ENCODE measurements around the gene SYTL5.
"Not testable (repeated sequence)": the region's sequence is repeated elsewhere in the genome, so short reads cannot be mapped to it uniquely, and the experiment has no call there.

The SYTL5 gene

DNA sequence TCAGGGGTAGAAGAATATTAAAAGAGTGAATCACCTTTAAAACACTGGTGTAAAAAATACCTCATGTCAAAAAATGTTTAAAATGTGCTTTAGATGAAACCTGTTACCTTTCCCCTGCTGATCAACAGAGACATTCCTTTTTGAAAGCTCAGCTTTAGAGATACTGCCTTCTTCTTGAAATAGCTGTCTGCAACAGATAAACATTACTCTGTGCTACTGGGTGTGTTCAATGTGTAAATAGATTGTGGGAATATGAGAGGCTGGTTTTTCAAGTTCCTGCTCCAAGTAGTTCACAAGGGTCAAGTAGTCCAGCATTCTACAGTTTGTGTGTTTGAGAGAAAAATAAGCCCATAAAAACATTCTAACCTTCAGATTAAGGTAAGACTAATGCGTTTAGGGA is at the start of gene SYTL5:
SYTL5 (plus strand) TSS at position 263 of the 400 bp plus-strand sequence. CDS start 27,337 bp downstream, outside the sequence.
- in situ Hi-C loops (cut with HindIII; ENCODE audit: low sequenced_read_pairs), result no loop called here

DNA sequence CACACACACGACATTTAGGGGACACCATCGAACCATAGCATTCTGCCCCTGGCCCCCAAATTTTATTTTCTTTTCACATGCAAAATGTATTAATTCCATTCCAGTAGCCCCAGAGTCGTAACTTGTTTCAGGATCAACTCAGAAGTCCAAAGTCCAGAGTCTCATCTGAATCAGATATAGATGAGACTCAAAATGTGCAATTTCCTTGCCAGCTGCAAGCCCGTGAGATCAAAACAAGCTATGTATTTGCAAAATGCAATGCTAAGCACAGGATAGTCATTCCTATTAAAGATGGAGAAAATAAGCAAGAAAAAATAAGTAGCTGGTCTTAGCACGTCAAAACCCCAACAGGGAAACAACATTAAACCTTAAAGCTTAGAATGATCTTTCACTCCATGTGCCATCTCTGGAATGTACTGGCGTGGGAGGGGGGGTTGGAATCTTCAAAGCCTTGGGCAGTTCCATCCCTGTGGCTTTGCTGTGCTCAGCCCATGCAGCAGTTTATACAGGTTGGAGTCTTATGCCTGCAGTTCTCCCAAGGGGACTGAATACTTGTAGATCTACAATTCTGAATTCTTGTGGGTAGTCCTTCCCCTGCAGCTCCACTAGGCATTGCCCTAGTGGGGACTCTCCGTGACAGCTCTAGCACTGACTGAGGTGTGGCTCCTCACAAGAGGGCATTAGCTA is 47.7 kb upstream of the SYTL5 start:
- in situ Hi-C loops (cut with HindIII; ENCODE audit: low sequenced_read_pairs), result no loop called here

DNA sequence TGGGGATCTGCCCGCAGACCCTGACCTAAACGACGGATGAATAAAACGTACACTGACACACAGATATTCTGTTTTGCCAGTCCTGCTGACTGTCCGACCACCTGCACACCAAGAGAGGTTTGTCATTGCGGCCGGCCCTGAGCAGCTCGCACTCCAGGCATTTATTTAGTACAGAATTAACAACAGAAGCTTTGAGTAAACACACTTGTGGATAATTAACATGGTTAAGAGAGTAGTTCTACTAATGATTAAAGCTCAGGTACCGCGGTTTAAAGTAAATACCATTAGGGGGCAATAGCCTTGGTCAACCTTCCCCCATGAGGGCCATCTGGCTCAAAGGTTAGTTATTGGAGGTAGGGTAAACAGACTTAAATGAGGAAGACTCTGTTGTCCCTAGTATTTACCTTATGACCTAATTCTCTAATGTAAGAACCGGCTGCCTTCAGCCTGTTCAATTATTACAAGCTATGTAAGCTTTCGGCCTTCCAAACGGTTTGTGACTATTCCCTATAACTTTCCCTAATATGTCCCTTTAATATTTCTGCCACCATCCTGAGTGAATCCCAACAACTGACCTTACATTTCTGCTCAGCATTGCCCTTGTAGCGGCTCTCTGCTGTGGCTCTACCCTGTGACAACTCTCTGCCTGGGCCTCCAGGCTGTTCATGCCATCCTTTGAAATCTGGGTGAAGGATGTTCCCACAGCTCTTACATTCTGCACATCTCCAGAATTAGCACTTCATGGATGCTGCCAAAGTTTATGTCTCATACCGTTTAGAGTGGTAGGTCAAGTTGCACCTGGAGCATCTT is 46.9 kb upstream of the SYTL5 start:
- in situ Hi-C loops (cut with HindIII; ENCODE audit: low sequenced_read_pairs), result no loop called here

DNA sequence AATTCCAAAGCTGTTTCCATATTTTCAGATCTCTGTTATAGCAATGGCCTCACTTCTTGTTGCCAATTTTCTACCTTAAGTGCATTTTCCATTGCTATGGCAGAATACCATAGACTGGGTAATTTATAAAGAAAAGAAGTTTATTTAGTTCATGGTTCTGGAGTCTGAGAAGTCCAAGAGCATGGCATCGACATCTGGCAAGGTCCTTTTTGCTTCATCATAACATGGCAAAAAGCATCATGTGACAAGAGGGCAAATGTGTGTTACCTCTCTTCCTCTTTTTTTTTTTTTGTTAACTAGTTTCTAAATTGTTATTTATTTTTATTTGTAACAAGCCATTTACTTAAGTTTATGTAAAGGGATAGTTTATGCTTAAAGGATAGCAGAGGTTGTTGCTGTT is 45.2 kb upstream of the SYTL5 start:
- in situ Hi-C loops (cut with HindIII; ENCODE audit: low sequenced_read_pairs), result no loop called here

DNA sequence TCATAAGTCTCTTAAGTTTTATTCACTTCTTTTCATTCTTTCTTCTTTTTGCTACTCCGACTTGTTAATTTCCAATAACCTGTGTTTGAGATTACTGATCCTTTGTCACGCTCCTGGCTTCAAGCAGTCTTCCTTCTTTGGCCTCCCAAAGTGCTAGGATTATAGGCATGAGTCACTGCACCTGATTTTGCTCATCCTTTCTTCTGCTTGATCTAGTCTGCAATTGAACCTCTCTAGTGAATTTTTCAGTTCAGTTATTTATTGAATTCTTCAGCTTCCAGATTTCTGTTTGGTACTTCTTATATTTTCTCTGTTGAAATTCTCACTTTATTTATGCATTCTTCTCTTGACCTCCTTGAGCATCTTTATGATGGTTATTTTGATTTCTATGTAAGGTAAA is 38.6 kb upstream of the SYTL5 start:
- in situ Hi-C loops (cut with HindIII; ENCODE audit: low sequenced_read_pairs), result no loop called here

DNA sequence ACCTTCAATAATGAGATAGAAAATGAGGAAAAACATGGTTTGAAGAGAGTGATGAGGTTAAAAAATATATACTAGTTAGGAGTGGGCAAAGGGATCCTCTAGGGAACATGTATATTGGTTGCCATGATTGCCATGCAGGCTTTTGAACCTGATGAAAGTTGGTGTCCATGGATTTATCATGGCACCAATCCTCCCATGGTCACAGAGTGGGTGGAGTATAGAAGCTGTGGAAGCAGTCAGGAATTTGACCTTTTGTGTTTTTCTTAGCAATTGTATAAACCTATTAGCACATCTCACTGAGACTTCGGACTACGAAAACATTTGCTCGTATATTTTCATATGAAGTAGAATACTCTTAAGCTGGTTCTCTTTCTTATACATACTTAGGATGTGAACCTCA is 30.9 kb upstream of the SYTL5 start:
- in situ Hi-C loops (cut with HindIII; ENCODE audit: low sequenced_read_pairs), result no loop called here

DNA sequence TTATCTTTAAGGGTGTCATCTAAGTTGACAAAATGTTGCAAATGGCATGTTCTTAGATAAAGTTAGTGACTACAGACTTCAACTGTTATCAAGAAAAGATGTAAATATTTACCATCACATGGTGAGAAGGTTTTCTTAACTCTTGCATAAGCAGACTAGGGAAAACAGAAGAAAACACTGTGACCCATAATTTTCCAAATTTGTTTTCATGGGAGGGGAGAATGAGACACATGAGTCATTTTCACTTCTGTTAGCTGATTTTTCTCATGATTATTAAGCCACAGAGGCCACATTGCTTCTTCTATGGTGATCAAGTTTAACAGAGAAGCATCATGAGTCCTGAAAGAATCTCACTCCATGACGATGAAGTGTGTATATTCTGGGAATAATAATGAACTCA is 30.2 kb upstream of the SYTL5 start:
- in situ Hi-C loops (cut with HindIII; ENCODE audit: low sequenced_read_pairs), result no loop called here

DNA sequence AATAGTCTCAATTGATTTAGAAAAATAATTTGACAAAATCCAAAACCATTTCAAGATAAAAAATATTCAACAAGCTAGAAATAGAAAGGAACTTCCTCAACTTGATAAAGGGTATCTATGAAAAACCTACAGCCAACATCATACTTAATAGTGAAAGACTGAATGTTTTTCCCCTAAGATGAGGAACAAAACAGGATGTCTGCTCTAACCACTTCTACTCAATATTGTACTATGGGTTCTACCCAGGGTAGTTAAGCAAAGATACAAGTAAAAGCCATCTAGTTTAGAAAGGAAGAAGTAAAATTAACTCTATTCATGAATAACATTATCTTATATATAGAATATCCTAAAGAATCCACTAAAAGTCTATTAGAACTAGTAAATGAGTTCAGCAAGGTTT is 21.5 kb upstream of the SYTL5 start:
- in situ Hi-C loops (cut with HindIII; ENCODE audit: low sequenced_read_pairs), result no loop called here

DNA sequence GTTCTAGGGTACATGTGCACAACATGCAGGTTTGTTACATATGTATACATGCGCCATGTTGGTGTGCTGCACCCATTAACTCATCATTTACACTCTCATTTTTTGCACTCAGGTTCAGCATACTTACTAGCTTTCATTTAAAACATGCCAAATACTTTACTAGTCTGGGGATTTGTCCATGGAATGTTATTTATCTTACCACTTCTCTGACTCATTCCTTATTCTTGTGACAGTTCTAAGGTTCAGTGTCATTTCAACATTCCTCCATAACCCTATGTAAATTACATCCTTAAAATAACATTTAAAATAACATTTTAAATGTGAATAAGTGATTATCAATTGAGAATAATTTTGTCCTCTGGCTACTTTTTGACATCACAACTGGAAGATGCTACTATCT is 19.5 kb upstream of the SYTL5 start:
- in situ Hi-C loops (cut with HindIII; ENCODE audit: low sequenced_read_pairs), result no loop called here

DNA sequence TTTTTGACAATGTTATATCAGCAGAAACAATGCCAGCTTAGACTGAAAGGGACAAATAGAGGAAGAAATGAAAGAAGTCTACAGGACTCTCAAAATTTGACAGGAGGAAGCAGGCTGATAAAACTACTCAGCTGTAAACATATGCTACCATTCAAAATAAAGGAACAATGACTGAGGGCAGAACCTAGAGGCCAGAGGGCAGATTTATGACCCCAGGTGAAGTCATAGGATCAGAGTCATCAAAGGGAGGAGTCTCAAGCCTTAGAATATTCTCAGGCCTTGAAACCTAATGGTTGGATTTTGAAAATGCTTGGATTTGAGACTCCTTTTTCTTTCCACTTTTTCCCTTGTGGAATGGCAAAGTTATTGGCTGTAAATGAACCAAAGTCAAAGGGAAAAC is 17.0 kb upstream of the SYTL5 start:
- in situ Hi-C loops (cut with HindIII; ENCODE audit: low sequenced_read_pairs), result no loop called here

DNA sequence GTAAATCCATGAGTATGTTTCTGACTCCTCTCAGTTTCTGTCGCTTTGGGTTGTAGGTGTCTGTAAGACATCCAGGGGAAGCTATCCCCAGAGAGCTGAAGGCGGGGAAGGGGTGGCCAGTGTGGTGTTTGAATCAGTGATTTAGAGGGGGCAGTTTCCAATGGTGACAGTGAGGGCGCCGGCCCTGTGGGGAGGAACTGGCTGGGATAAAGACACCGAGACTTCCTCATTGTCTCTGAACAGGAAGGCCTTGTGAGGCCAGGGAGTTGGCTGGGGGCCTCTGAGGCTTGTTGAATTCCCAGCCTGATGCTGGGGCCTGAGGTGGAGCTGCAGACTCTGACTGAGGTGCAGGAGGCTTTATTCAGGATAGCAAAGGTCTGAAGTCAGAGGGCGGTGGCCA is 15.1 kb upstream of the SYTL5 start:
- in situ Hi-C loops (cut with HindIII; ENCODE audit: low sequenced_read_pairs), result not testable (repeated sequence)

DNA sequence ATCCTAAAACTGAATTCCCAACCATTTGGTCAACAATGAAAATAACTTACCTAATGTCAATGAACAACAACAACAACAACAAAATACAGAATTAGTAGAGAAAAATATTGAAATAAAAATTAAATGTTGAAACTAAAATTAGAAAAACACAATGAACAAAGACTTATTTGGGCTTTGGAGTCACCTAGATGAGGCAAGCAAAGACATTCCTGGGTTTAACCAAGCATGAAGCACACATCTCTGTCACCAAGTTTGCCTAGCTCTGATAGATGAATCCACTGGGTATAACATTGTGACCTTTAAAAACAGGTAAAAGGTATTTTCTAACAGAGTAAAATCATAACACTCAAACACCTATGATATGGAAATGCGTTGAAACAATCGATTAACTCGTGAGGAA is 13.2 kb upstream of the SYTL5 start:
- in situ Hi-C loops (cut with HindIII; ENCODE audit: low sequenced_read_pairs), result no loop called here

DNA sequence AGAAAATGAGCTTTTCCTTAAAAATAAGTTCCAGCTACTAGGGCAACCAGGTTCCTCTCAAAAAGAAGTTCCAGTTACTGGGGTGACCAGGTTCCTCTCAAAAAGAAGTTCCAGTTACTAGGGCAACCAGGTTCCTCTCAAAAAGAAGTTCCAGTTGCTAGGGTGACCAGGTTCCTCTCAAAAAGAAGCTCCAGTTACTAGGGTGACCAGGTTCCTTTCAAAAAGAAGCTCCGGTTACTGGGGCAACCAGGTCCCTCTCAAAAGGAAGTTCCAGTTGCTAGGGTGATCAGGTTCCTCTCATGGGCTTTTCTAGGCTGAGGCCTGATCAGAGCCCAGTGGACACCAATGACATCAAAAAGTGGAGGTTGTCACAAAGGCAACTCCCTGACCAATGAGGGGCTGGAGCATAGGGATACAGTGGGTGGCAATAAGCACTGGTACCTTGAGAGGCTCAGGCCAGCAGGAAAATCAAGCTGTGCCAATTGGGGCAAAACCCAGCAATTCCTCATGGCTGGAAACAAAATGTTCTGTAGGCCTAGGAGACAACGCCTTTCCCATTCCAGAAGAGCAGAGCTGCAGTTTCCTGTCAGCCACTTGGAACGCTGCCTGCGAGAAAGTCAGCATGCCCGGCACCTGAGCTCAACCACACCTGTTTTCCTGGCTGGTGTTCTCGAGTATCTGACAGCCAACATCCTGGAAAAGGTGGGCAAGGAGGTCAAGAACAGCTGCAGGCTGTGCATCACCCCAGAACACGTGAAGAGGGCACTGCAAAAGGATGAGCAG is 12.3 kb upstream of the SYTL5 start:
- in situ Hi-C loops (cut with HindIII; ENCODE audit: low sequenced_read_pairs), result no loop called here

DNA sequence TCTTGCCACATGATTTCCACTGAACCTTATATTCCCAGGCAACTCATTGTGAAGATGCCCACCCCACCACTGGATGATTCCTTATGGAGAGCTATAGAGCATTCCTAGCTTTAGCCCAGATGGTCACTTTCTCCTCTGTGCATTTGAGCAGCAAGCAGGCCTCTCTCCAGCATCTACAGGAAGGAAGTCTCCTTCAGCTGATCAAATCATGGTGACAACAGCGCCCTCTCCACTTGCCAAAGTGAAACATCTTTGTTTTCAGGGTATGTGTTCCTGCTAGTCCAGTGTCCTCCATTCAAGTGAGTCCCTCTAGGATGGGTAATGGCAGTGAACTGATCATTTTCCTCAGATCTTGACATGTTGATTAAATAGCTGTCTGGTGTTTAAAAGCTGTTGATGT is 10.9 kb upstream of the SYTL5 start:
- in situ Hi-C loops (cut with HindIII; ENCODE audit: low sequenced_read_pairs), result no loop called here

DNA sequence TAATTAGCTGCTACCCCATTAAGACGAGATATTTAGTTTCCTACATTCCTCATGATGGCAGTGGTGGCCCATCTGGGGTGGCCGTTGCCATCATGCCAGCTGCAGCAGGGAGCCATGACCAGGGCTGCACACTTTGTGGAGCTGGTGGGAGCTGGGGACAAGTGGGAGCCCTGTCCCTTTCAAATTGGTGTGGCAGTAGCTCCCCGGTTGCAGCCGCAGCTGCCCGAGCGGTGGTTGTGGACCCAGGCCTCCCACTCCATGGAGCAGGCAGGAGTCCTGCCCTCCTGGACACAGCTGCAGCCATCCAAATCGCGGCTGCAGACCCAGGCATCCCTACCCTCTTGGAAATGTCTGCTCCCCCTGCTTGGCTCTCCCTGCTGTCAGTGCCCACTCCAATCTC is 9.3 kb upstream of the SYTL5 start:
- in situ Hi-C loops (cut with HindIII; ENCODE audit: low sequenced_read_pairs), result no loop called here

DNA sequence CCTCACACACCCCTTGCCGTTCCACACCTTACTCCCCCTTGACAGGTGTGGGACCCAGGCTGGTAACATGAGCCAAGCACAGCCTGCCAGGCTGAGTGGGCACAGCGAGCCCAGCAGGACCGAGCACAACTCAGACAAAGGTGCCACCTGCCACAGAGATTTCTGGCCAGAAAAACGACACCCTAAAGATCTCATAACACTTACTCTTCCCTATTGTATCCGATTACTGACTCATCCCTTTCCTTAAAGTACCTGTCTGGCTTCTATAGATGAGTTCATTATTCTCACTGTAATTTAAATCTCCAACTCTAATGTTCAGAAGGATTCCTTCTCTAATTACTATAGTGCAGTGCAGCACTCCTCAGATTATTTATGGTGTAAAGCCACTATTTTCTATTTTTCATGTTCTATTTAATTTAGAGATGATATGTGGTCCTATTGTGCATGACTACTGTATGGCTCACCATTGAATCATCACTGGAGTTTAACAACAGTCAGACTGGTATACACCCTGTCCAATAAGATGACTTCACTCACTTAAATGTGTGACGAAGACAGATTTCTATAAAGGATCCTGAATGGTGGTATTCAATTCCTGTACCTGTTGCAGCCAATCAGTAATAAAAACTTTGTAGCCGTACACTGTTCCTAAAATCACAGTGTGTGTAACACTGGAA is 7.6 kb upstream of the SYTL5 start:
- in situ Hi-C loops (cut with HindIII; ENCODE audit: low sequenced_read_pairs), result no loop called here

DNA sequence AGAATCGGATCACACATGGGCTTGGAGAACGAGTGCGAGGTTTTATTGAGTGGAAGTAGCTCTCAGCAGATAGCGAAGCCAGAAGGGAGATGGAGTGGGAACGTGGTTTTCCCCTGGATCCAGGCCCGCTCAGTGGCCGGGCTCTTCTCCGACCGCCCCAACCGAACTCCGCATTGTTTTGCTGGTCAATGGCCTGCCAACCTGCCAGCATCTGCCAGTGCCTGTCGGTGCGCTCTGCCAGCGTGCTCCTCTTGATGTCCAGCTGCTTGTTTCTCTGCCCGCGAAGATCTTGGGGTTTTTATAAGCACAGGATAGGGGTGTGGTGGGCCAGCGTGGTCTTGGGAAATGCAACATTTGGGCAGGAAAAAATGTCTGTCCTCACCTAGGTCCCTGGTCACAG is 5.6 kb upstream of the SYTL5 start:
- in situ Hi-C loops (cut with HindIII; ENCODE audit: low sequenced_read_pairs), result no loop called here

DNA sequence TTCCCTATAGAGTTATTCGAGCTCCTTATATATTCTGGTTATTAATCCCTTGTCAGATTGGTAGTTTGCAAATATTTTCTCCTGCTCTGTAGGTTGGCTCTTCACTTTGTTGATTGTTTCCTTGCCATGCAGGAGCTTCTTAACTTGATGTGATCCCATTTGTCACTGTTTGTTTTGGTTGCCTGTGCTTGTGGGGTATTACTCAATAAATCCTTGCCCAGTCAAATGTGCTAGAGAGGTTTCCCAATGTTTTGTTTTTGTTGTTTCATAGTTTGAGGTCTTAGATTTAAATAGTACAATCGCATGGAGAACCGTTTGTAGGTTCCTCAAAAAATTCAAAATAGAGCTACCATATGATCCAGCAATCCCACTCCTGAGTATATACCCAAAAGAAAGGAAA is 2.3 kb upstream of the SYTL5 start:
- in situ Hi-C loops (cut with HindIII; ENCODE audit: low sequenced_read_pairs), result no loop called here

DNA sequence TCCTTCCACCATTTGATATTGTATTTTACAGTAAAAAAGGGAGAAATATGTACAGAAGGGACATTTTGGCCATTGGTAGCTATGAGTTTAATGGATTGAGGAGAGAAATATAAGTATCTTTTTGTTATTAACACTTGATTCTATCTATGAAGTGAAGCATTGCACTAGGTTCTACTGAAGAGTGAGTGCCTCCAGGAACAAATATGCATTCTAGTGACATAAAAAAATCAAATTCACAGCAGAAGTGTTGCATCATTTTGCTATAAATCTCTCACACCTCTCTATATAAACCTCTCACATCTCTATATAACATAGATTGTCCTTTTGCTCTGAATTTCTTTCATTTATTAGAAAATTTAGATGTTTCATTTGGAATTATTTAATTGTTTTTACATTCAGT is 425 bp downstream of the SYTL5 start:
- in situ Hi-C loops (cut with HindIII; ENCODE audit: low sequenced_read_pairs), result no loop called here

DNA sequence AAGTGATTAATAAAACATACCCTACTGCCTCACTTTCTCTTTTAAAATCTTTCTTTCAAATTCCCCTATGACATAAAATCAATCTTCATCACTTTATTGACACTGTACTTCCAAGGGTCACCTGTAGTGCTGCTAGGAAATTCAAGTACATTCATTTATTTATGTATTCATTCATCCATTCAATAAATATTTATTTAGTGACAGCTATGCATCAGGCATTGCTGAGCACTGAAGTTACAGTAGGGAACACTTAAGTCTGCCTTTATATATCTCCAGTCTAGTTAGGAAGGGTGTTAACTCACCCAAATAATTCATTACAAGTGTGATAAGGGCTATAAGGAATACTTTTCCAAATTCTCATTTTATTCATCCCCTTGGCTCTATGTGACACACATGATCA is 2.3 kb downstream of the SYTL5 start:
- in situ Hi-C loops (cut with HindIII; ENCODE audit: low sequenced_read_pairs), result no loop called here

DNA sequence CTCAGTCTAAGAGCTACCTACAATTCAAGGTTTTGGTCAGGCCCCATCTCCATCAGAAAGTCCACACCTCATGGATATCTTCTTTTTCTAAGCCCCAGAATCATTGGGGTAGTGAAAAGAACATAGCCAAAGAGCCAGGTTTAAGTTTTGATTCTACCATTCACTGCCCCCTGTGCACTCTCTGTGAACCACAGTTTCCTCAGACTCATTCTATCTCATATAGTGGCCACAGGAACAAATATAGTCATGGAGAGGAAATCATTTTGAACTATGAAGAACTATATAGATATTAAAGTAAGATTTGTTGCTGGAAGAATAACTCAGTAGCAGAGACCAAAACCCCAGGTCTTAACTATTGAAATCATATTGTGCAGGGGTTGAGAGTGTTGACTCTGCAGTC is 3.3 kb downstream of the SYTL5 start:
- in situ Hi-C loops (cut with HindIII; ENCODE audit: low sequenced_read_pairs), result no loop called here
